A204.1 (cell line): Measurements from ENCODE around the gene ACOT6.
"Not testable (repeated sequence)": the region's sequence is repeated elsewhere in the genome, so short reads cannot be mapped to it uniquely, and the experiment has no call there.

Experiments used
- FAIRE-seq: peaks from 2 replicates; lab custom pipeline; 2012; peaks lifted over from hg19 to GRCh38; lab: Jason Lieb, UNC

The ACOT6 gene

GRCh38 chr14:73655851-73656250, 43.5 kb downstream of the ACOT6 start:
- FAIRE-seq = no peak

- FAIRE-seq = not testable (repeated sequence)
Measured at GRCh38 chr14:73659202-73659601, 46.9 kb downstream of the ACOT6 start.

GRCh38 chr14:73660511-73660910, 48.2 kb downstream of the ACOT6 start:
- FAIRE-seq = no peak

- FAIRE-seq = no peak
Measured at GRCh38 chr14:73661872-73662271, 49.6 kb downstream of the ACOT6 start.

GRCh38 chr14:73662487-73662943, 50.2 kb downstream of the ACOT6 start:
- FAIRE-seq = peak; percentile 80

- FAIRE-seq = no peak
Measured at GRCh38 chr14:73663548-73664212, 51.4 kb downstream of the ACOT6 start.

GRCh38 chr14:73665130-73665529, 52.8 kb downstream of the ACOT6 start:
- FAIRE-seq = no peak

- no peak for FAIRE-seq
Measured at GRCh38 chr14:73666583-73666982, 54.3 kb downstream of the ACOT6 start.

- no peak for FAIRE-seq
Measured at GRCh38 chr14:73667854-73668253, 55.5 kb downstream of the ACOT6 start.
